ENCODE measurements around the gene HLA-DQB2. TPM values are rescaled to one million over a fixed set of nuclear protein-coding genes. Genes with fewer than 3 reads are reported as not detected.
A peak's percentile ranks its signal among the peaks of the same experiment; 100 is the strongest.
"Not testable (repeated sequence)": the region's sequence is repeated elsewhere in the genome, so short reads cannot be mapped to it uniquely, and the experiment has no call there.

HLA-DQB2 gene
- total and polyA plus RNA-seq, 2 of the 4 experiments (the other 2 are of a cell fraction): not detected

DNA sequence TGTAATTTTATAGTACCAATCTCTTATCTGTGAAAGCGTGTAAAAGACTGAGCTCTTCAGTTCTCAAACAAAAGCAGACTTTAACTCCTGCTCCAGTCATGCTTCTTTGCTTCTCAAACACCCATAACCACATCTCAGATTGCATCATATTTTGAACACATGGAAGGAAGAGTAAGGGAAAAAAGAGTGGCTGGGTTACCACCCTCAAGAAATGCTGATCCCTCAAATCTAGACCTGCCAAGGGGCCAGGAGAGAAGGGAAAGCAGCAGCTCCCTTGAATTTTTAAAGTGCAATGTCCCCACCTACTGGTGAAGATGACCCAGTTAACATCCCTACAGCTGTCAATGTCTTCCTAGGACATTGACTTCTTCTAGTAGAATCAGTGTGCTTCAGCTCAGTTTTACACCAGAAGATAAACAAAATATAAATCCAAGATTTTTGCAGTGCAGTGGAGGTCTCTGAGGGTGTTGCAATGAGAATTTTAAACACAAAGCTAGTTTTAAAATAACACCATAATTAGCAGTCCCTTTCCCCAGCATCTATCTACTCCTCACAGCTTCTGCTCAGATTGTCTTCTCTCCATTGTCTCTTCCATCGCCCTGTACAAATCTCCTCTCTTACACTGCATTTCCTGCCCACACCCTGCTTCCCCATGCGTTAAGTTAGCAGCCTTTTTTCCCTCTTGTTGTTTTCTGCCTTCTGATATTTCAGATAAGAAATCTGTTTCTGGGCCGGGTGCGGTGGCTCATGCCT is 22.6 kb upstream of the HLA-DQB2 start:
- H3K4me2 ChIP-seq (ENCODE audit: low read depth, low read length): no peak overlapping the region
- no CpG with 5 or more reads among the region's 5 CpGs for WGBS, 2 experiments (ENCODE audit: extremely low coverage in 2 of 2, insufficient read length in 1 of 2)
- H3K56ac ChIP-seq (ENCODE audit: extremely low read depth, insufficient read depth, low read length): no peak overlapping the region
- ChIA-PET CTCF (interaction anchor here (0.7 to 1.9 kb wide), 6 partner anchors 18 to 541 kb away, joined by 3 to 7 read pairs (median 3); no protein-coding TSS in a partner anchor), POLR2A (ENCODE audit: unreplicated experiment) (no interaction called here)
- H2AK9ac ChIP-seq (replicated peaks; ENCODE audit: low read depth, low read length, poor library complexity): no peak overlapping the region
- no peak overlapping the region for H2BK5ac ChIP-seq (ENCODE audit: low read depth, low read length, poor library complexity, severe bottlenecking)
- no peak overlapping the region for H3K23ac ChIP-seq (ENCODE audit: low read depth, low read length)
- H3K4ac ChIP-seq (ENCODE audit: low read depth, low read length): no peak overlapping the region
- no peak overlapping the region for H3K14ac ChIP-seq (replicated peaks; ENCODE audit: low read depth, low read length)
- no peaks in the 10 kb centered on the region for H3K9me3 ChIP-seq (ENCODE audit: control insufficient read depth, insufficient read depth, low read length)
- no peak overlapping the region for H2BK15ac ChIP-seq (ENCODE audit: low read depth, low read length)
- no peaks in the 10 kb centered on the region for H3K36me3 ChIP-seq (ENCODE audit: control insufficient read depth, insufficient read depth, low read length)
- H3K9me1 ChIP-seq (ENCODE audit: insufficient read depth, low read length): no peaks in the 10 kb centered on the region
- H3K9ac ChIP-seq (ENCODE audit: low read depth, low read length): no peak overlapping the region
- ATAC-seq (ENCODE audit: low read depth) (peak; percentile 81), DNase-seq (peak; percentile 49)
- H3K4me3 ChIP-seq (ENCODE audit: insufficient read depth, low read depth, low read length): no peak overlapping the region
- dilution Hi-C loops (cut with HindIII; ENCODE audit: low sequenced_read_pairs, unreplicated experiment): no loop called here
- peaks cover 4% of the 10 kb centered on the region for H3K27me3 ChIP-seq (ENCODE audit: control insufficient read depth, insufficient read depth, low read length)
- H4K91ac ChIP-seq (ENCODE audit: insufficient read depth, low read depth, low read length): no peak overlapping the region
- H4K8ac ChIP-seq (ENCODE audit: low read depth in 2 of 2, low read length in 2 of 2): no peak overlapping the region
- H2AFZ ChIP-seq (replicated peaks; ENCODE audit: low read length, poor library complexity): no peak overlapping the region
- TF ChIP-seq, protein P1, sequence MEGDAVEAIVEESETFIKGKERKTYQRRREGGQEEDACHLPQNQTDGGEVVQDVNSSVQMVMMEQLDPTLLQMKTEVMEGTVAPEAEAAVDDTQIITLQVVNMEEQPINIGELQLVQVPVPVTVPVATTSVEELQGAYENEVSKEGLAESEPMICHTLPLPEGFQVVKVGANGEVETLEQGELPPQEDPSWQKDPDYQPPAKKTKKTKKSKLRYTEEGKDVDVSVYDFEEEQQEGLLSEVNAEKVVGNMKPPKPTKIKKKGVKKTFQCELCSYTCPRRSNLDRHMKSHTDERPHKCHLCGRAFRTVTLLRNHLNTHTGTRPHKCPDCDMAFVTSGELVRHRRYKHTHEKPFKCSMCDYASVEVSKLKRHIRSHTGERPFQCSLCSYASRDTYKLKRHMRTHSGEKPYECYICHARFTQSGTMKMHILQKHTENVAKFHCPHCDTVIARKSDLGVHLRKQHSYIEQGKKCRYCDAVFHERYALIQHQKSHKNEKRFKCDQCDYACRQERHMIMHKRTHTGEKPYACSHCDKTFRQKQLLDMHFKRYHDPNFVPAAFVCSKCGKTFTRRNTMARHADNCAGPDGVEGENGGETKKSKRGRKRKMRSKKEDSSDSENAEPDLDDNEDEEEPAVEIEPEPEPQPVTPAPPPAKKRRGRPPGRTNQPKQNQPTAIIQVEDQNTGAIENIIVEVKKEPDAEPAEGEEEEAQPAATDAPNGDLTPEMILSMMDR (conservative IDR thresholded peaks at IDR 0.05; ENCODE audit: low read depth, low read length): peak; percentile 53
- peak; percentile 48; the same call in 1 of the 2 replicates for TF ChIP-seq CEBPB (IDR thresholded peaks at IDR 0.05; ENCODE audit: low read depth, low read length)
- TF ChIP-seq RAD21 (IDR thresholded peaks at IDR 0.05; ENCODE audit: low read length): peak; percentile 44
- peak; percentile 46; the same call in 1 of the 2 replicates for TF ChIP-seq MAFK (IDR thresholded peaks at IDR 0.05; ENCODE audit: low read depth, low read length)
- TF ChIP-seq, protein P2, sequence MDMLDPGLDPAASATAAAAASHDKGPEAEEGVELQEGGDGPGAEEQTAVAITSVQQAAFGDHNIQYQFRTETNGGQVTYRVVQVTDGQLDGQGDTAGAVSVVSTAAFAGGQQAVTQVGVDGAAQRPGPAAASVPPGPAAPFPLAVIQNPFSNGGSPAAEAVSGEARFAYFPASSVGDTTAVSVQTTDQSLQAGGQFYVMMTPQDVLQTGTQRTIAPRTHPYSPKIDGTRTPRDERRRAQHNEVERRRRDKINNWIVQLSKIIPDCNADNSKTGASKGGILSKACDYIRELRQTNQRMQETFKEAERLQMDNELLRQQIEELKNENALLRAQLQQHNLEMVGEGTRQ (IDR thresholded peaks at IDR 0.05; ENCODE audit: low read depth, low read length): no peak
- intact Hi-C loops (cut with micrococcal nuclease): loop anchor here (2.0 to 5.0 kb wide), 3 partner anchors 84 to 539 kb away; no protein-coding TSS in a partner anchor
- no peak overlapping the region for H2BK20ac ChIP-seq (ENCODE audit: low read depth, low read length)
- no TSS peak for BruUV-seq (replicated peaks)
- no peak overlapping the region for H2AK5ac ChIP-seq (ENCODE audit: low read depth, low read length)
- no peak overlapping the region for H3K27ac ChIP-seq (ENCODE audit: insufficient read depth, low read length)
- no peaks in the 10 kb centered on the region for H3K4me1 ChIP-seq (ENCODE audit: control insufficient read depth, insufficient read depth, low read length)
- H3K18ac ChIP-seq (ENCODE audit: low read depth, low read length): no peak overlapping the region
- no peaks in the 10 kb centered on the region for H3K79me1 ChIP-seq (ENCODE audit: low read depth in 1 of 2, low read length in 2 of 2)
- H4K20me1 ChIP-seq (ENCODE audit: insufficient read depth, low read length): no peaks in the 10 kb centered on the region
- no peak overlapping the region for H2BK120ac ChIP-seq (ENCODE audit: low read depth, low read length)
- H4K5ac ChIP-seq (ENCODE audit: low read depth, low read length): no peak overlapping the region
- in situ Hi-C loops (cut with MboI; ENCODE audit: low sequenced_read_pairs): no loop called here

GRCh38 chr6:32782923-32783322 is 19.6 kb upstream of the HLA-DQB2 start:
- H3K4me2 ChIP-seq (ENCODE audit: low read depth, low read length); H2AK9ac ChIP-seq (replicated peaks; ENCODE audit: low read depth, low read length, poor library complexity); H3K14ac ChIP-seq (replicated peaks; ENCODE audit: low read depth, low read length); ATAC-seq (ENCODE audit: low read depth); CTCF ChIA-PET; H2BK15ac ChIP-seq (ENCODE audit: low read depth, low read length); H3K9me1 ChIP-seq (ENCODE audit: insufficient read depth, low read length); intact Hi-C loops (cut with micrococcal nuclease); H3K4ac ChIP-seq (ENCODE audit: low read depth, low read length); H3K79me1 ChIP-seq (ENCODE audit: low read depth in 1 of 2, low read length in 2 of 2); H3K27me3 ChIP-seq (ENCODE audit: control insufficient read depth, insufficient read depth, low read length); H2AK5ac ChIP-seq (ENCODE audit: low read depth, low read length); H3K18ac ChIP-seq (ENCODE audit: low read depth, low read length); H3K9ac ChIP-seq (ENCODE audit: low read depth, low read length); BruUV-seq (replicated peaks); DNase-seq; H2BK5ac ChIP-seq (ENCODE audit: low read depth, low read length, poor library complexity, severe bottlenecking); H3K4me1 ChIP-seq (ENCODE audit: control insufficient read depth, insufficient read depth, low read length); H3K23ac ChIP-seq (ENCODE audit: low read depth, low read length); H4K91ac ChIP-seq (ENCODE audit: insufficient read depth, low read depth, low read length); H2BK20ac ChIP-seq (ENCODE audit: low read depth, low read length); H2BK120ac ChIP-seq (ENCODE audit: low read depth, low read length); H3K4me3 ChIP-seq (ENCODE audit: insufficient read depth, low read depth, low read length); H4K5ac ChIP-seq (ENCODE audit: low read depth, low read length); H3K9me3 ChIP-seq (ENCODE audit: control insufficient read depth, insufficient read depth, low read length); H3K56ac ChIP-seq (ENCODE audit: extremely low read depth, insufficient read depth, low read length); dilution Hi-C loops (cut with HindIII; ENCODE audit: low sequenced_read_pairs, unreplicated experiment); H4K20me1 ChIP-seq (ENCODE audit: insufficient read depth, low read length); H3K36me3 ChIP-seq (ENCODE audit: control insufficient read depth, insufficient read depth, low read length); H2AFZ ChIP-seq (replicated peaks; ENCODE audit: low read length, poor library complexity); POLR2A ChIA-PET (ENCODE audit: unreplicated experiment); in situ Hi-C loops (cut with MboI; ENCODE audit: low sequenced_read_pairs); H4K8ac ChIP-seq (ENCODE audit: low read depth in 2 of 2, low read length in 2 of 2); H3K27ac ChIP-seq (ENCODE audit: insufficient read depth, low read length): not testable (repeated sequence)
